ENCODE data around the gene TRPM3.

GRCh38 chr9:70701163-70701562 is 420.3 kb downstream of the TRPM3 start:
- TF ChIP-seq CTCF (IDR thresholded peaks at IDR 0.05) (no peak), EP300 (IDR thresholded peaks at IDR 0.05) (no peak), POLR2A (IDR thresholded peaks at IDR 0.05) (no peak)
